Fibroblast of villous mesenchyme (primary cell): ENCODE measurements around the gene TMEM220. TPM values are rescaled to one million over a fixed set of nuclear protein-coding genes. Genes with fewer than 3 reads are reported as not detected.

Experiments
- DNase-seq: peaks from one replicate; pipeline ENCODE4 v3.0.0-alpha.2; 2010; ENCODE audit warnings: low read depth
- H3K4me3 ChIP-seq: 2 replicates; pipeline ENCODE4 v1.5.1; 2011; ENCODE audit warnings: low read depth, mild to moderate bottlenecking, low read length
- CTCF ChIP-seq: IDR thresholded peaks from 2 replicates; pipeline ENCODE4 v1.5.1; 2012; ENCODE audit warnings: low read depth, mild to moderate bottlenecking, low read length; ENCODE audit not compliant: insufficient read depth
- total RNA-seq: library from RNA; depleted of rRNA; stranded (reverse); fragments of >200 nt; gene quantifications from 2 replicates; pipeline ENCODE4 v1.2.3, GENCODE V29; 2012

The TMEM220 gene
- total RNA-seq, 1 donor: 2.6 TPM

DNA sequence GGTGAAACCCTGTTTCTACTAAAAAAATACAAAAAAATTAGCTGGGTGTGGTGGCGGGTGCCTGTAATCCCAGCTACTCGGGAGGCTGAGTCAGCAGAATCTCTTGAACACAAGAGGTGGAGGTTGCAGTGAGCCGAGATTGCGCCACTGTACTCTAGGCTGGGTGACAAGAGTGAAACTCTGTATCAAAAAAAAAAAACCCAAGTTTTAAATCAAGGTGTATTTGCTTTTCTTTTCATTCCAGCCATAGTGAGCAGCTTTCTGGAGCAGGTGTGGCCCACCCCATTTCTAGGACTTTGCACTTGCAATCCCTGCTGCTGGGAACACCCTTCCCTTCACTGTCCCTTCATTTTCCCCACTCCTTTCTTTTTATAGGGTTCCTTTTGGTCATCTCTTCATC is 45.2 kb upstream of the TMEM220 start:
- no peak overlapping the region for H3K4me3 ChIP-seq
- TF ChIP-seq CTCF: no peak
- DNase-seq: no peak

- DNase-seq: no peak
- no peak for TF ChIP-seq CTCF
Measured at GRCh38 chr17:10773391-10773790, 43.6 kb upstream of the TMEM220 start.

GRCh38 chr17:10772425-10773380 is 42.9 kb upstream of the TMEM220 start:
- DNase-seq: peak; percentile 4
- no peak overlapping the region for H3K4me3 ChIP-seq
- peak; percentile 55 for TF ChIP-seq CTCF

More at GRCh38 chr17:10773391-10773790, 43.6 kb upstream of the TMEM220 start:
- H3K4me3 ChIP-seq: no peak overlapping the region

- TF ChIP-seq CTCF: no peak
- DNase-seq: no peak
- H3K4me3 ChIP-seq: no peak overlapping the region
Measured at GRCh38 chr17:10771148-10771547, 41.3 kb upstream of the TMEM220 start.

GRCh38 chr17:10769840-10770239 is 40.0 kb upstream of the TMEM220 start:
- TF ChIP-seq CTCF: no peak
- no peak for DNase-seq
- H3K4me3 ChIP-seq: no peak overlapping the region

DNA sequence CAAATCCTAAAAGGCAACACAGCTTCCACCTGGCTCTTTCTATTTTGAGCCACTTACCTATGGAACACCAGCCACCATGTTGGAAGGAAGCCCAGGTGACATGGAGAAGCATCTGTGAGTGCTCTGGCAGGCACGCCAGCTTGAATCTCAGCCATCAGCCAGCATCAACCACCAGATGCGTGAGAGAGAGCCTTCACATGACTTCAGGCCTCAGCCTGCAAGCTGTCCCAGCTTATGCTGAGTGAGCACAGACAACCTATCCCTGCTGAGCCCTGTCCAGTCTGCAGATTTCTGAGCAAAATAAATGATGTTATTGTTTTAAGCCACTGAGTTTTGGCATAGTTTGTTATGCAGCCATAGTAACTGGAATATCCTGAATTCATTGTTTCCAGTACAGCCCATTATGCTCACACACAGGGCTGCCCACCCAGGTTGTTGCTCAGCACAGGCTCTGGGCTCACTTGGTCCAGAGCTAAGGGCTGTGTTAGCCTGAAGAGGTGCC is 39.0 kb upstream of the TMEM220 start:
- no peak for TF ChIP-seq CTCF
- no peak overlapping the region for H3K4me3 ChIP-seq
- DNase-seq: no peak
